Bone marrow (tissue), 2 donors: ENCODE results near the gene CCDC38.
"Not testable (repeated sequence)": the region's sequence is repeated elsewhere in the genome, so short reads cannot be mapped to it uniquely, and the experiment has no call there.

Experiments used
- DNase-seq, 2 donors: peaks; one replicate each; lab custom pipeline; 2025; lab: John Stamatoyannopoulos, UW

Gene CCDC38

DNA sequence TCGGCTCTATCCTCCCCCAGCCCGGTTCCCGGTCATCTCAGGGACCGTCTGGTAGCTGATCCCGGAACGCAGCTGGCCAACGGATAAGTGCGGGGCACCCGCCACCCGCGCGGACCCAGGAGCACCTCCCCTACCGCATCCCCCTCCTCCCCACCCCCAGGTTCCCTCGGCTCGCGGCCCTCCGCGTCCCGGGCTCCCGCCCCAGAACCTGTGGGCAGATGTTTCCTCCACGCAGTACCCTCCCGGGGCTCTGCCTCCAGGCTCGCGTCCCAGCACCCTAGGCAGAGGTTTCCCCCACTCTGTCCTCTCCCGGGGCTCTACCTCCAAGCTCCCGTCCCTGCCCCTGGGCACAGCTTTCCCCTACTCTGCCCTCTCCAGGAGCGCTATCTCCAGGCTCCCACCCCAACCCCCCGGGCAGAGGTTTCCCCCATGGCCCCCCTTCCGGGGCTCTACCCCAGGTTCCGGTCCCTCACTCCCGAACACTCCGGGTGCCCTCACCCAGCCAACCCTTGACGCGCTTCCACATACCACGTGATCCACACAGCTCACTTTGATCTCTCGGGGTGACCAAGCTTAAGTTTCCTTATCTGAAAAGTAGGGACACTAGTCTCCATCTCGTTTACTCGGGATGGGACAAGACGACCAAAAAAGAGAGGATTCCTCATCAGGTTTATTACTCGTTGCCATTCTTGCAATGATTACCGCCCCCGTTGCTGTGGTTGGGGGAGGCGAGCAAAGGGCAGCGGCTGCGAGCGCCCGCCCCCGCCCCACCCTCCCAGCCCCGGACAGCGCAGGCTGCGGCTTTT is at the start of gene CCDC38:
CCDC38 (minus strand) TSS at position 91 of the 806 bp plus-strand sequence. CDS start 6,105 bp downstream, outside the sequence.
- peak in 1 of 2 donors; percentile 75 for DNase-seq

DNA sequence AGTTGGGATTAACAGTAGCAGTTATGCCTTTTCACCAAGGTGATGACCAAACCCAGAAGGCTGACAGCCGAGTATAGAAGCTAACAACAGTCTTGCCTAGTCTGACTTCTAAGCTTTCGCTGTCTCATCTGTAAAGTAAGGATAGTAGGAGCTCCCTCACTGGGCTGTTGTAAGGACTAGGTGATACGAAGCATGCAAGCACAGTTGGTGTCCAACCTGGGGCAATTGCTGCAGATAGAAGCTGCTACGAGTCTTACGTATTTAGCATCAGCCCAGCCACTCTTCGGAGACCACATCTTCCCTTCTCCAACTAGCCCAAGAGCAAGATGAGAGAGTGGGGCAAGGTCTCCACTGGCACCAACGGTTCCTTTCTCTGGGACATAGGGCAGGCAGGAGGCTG is 47.7 kb upstream of the CCDC38 start:
- DNase-seq, result no peak

DNA sequence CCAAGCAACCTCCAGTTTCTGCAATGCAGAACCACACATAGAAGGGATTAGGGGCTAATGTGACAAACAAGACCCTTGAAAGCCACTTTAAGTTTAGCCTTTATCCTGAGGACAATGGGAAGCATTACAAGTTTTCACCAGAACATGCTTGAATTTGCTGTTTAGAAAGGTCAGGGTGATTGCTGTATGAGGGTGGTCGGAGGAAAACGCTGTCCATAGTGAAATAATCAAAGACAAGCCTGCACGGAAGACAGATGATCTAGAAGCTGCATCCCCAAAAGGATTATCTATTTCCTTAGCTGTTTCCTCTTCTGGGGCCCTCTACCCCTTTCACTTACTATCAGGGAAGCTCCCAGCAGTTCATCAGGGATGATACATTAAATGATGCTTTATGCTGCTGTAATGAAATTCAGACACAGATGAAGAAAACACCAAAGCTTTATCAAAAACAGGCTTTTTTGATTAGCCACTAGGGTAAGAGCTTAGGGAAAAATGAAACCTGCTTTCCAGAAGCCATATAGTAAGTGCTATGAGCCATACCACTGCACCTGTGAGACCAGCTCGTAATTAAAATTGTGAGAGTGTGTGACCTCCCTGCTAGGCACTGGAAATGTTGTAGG is 47.2 kb upstream of the CCDC38 start:
- DNase-seq, result no peak

DNA sequence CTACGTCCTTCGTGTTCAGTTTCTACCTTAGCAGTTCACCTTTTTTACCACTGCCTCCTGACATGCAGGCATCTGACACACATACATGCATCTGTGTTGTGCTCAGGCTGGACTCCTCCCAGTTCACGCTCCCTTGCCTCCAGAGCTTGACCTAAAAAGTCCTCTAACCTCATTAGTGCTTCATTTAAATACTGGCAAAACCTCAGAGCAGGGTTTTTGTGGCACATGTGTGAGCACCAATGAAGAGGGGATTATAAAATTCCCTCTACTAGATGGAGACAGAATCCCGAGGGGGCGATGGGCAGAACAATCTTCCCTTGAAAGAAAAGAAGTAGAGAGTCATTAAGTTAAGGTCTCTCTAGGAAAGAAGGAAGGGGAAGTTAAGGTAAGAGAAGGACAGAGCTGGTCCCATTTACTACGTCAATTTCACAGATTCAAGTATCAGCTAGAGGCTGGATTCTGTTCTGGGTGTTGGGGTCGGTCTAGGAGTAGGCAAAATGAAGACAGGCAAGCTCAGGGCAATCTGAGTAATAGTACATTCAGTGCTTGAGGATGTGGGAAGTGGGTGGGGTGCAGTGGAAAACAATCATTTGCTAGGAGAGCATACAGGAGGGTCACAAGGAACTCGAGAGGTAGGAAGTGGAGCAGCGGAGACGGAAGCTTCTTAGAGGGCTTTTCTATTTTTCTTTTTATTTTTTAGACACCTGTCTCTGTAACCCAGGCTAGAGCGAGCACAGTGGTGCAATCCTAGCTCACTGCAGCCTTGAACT is 46.3 kb upstream of the CCDC38 start:
- no peak for DNase-seq

DNA sequence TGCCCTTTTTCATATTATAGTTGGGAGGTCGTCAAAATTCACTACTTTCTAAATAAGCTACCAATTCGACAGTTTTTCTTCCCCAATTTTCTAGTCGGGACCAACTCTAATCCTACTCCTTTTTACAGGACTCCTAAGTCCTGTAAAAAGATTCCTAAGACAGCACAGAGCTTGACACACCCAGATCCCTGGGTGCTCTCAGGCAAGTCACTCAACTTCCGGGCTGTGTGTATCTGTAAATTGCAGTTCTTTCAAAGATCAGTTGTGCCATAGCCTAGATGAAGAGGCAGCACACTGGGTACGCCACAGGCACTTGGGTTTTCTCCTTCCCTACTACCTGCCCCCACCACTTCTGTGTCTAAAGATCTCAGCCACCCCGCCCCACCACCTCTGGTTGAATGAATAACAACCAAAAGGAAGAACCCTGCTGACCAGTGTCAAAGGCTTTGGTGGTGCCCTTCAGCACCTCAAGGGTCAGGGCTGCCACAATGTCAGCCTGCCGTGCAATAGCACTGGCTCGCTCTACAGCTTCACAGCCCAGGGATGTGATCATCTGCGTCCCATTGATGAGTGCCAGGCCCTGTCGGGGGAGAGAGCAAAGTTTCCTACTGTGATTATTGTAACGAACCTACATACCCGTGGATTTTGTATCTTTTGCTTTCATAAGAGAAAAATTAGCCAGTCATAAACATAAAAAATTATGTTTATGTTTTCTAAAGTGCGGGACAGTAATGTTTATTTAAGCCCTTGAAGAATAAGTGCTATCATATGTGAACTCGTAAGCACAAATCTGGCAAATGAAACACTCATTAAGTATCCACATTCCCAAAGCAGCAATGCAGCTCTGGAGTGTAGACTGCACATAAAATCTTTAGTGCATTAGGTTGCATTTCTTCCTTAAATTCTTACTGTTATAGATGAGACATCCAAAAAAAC is 44.5 kb upstream of the CCDC38 start:
- no peak for DNase-seq

DNA sequence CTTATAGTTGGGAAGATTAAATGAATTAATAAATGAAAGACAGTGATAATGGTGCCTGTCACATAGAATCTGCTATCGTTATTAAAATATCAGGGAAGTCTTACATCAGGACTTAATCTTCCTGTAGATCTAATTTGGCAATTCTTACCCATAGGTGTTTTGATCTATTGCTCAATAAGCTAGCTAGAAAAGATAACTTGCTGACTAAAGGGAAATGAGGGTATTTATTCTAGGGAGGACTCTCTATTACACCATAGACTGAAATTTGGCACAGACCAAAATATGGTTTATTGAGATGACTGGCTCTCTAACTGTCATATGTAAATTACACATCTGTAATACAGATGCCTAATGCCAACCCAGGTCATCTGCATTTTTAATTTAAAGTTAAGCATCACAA is 42.3 kb upstream of the CCDC38 start:
- no peak for DNase-seq

DNA sequence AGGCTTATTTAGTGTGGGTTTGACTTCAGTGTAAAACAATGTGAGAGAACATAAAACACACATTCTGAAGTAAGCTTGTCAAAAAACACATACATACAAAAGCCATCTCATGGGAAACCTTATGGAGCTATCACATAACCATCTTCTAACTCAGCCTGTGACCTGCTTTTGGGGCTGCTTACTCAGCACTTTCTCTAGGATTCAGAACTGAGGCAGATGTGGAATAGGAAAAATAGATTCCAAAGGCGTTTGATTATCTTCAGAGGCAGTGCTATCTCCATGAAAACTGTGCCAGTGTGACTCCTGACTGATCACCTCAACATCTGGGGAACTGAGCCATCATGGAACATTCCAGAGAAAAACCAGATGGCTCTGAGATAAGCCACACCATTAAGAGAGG is 40.2 kb upstream of the CCDC38 start:
- DNase-seq, result no peak

DNA sequence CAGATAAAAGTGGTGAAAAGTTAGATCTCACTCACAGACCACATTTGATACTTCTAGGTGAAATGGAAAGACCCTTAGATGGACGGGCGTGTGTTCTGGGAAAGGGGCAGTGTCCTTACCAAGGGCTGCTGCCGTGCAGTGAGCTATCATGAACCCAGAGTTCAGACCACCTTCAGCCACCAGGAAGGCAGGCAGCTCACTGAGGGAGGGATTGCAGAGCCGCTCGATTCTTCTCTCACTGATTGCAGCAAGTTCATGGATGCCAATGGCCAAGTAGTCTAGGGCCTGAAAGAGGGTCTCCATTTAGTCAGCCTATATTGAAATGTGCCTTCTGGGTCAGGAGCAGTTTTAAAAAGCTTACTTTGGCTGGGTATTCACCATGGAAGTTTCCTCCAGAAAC is 38.0 kb upstream of the CCDC38 start:
- no peak for DNase-seq

DNA sequence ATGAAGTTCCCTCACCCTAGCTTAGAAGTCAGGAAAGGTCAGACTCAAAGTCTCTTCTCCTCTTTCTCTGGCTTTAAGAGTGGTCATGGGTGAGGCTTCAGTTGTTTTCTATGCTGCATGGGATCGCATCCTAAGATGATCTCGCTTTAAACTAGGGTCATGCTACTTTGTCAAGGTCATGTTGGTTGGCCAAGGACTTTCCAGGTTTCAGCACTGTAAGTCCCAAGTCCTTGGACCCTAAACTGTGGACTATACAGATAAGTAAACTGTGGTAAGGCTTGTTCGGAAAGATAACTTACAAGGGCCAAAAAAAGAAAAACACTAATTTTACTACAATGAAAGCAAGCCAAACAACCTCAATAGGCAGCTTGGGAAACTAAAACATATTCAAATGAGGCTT is 36.4 kb upstream of the CCDC38 start:
- DNase-seq, result no peak

DNA sequence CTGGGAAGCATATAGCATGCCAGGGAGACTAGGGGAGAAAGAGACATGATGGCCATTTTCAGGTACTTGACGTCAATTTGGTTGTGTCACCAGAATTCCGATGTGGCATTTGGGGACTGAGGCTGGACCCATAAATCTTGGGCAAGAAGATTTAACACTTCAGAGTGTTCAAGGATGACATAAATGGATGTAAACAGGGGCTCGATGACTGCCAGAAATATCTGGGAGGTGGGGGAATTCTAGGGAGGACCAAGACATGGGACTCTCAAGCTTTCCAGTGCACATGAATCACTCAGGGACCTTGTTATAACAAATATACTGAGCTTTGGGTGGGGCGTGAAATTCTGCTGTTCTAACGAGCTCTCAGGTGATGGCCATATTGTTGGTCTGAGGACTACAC is 35.9 kb upstream of the CCDC38 start:
- no peak for DNase-seq

DNA sequence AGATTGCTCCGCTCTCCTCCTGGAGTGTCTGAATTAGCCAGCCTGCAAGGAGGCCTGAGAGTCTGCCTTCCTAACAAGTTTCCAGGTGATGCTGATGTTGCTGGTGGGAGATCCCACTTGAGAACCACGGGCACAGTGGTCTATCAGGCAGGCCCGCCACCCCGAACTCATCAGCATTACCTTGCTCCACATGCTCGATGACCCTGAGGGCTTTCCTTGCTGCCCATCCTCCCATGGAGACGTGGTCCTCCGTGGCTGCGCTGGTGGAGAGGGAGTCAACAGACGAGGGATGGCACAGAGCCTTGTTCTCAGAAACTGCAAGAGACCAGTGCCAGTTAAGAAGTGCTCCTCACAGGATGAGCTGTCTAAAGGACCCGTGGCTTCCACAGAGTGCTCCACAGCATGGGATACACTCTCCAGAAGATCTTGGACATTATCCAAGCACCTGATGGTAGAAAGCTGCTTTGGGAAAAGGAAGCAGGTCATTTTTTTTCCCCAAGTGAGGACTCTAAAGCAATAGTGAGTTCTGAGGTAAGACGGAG is 35.4 kb upstream of the CCDC38 start:
- DNase-seq, result no peak

DNA sequence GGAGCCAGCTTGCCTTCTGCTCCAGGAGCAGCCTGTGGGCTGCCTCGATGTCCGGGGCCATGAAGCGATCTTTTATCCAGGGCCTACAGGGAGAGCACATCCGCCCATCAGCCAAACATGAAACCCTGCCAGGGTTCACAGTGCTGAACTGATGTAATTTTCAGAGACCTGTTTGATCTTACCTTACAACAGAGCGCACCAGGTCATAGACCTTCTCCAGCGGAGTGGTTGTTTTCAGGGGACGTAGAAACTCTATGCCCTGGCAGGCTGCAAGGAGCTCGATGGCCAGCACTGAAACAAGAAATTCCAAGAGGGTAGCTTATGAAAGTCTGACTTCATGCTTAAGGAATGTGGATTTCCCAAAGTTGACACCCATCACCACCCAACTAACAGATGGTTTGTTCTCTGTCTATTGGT is 34.0 kb upstream of the CCDC38 start:
- no peak for DNase-seq

DNA sequence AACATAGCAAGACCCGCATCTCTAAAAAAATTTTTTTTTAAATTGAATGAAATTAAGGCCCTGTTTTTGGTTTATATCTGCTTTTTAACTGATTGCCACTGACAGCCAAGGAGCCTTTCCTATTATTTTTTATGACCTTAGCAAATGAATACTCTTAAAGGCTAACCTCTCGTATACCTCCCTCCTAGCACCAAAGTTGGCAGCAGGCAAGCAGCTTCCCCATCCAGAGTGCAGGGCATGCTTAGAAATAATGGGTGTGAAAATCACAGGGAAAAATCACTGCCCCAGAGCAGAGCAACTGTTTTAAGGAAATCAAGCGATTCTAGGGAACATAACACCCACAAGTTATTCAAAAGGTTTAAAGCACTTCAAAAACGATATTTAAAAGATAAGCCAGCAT is 33.1 kb upstream of the CCDC38 start:
- DNase-seq, result no peak

DNA sequence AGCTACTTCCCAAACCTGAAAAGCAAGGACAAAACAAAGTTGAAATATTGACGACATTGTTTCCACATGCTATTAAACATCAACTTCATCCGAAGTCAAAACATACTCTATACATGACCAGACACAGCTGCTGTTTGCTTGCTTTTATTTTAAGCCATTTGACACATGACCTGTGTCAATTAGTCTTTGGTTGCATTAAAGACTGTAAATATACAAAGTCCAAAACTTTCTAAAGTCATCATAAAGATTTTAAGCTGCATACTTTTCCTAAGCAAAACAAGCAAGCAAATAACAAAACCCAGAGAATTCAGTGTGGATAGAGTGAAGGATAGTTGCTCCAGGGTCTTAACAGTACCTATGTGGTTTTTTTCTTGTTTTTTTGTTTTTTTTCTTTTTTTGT is 31.9 kb upstream of the CCDC38 start:
- DNase-seq, result no peak

DNA sequence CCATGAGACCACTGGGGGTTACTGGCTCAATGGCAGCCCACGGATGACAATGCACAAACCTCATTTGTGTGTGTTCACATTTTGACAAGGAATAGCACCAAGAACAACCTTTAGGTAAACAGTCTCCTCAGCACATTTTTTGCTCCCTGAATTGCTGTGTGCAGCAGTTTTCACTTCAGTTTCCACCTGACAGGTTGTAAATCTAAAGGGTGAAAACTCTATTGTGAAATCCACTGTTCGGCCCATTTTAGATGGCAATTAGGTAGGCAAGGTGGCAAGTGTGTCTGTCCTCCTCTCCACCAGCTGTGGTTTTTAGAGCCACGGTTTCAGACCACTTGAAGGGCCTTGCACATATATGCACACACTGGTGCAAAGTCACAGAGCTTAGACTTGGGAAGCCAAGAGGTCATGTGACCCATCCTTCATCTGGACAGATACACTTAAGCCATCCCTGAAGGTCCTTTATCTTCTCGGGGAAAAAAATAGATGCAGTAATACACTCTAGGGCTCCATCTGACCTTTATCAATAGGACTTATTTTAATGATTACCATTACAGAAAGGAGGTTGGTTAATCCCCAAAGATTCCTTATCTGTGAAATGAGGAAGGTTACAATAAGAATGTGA is 30.5 kb upstream of the CCDC38 start:
- DNase-seq, result no peak

DNA sequence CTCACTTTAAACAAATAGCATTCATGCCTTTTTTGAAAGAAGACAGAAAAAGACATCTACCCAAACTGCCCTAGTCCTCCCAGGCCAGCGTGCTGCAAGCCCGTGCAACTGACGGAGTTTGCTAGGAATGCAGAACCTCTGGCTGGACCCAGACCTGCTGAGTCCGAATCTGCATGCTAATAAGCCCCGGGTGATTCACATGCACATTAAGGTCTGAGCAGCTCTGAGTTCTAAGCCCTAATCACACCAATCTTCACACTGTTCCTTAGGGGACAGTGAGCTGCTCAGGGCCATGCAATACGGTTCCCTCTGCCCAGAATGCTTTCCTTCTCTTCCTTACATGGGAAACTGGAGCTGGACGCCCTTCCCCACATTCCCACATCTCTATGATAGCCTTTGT is 28.5 kb upstream of the CCDC38 start:
- no peak for DNase-seq

DNA sequence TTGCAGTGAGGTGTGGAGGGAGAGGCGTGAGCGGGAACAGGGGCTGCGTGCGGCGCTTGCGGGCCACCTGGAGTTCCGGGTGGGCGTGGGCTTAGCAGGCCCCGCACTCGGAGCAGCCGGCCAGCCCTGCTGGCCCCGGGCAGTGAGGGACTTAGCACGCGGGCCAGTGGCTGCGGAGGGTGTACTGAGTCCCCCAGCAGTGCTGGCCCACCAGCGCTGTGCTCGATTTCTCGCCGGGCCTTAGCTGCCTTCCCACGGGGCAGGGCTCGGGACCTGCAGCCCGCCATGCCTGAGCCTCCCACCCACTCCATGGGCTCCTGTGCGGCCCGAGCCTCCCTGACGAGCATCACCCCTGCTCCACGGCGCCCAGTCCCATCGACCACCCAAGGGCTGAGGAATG is 26.7 kb upstream of the CCDC38 start:
- not testable (repeated sequence) for DNase-seq

DNA sequence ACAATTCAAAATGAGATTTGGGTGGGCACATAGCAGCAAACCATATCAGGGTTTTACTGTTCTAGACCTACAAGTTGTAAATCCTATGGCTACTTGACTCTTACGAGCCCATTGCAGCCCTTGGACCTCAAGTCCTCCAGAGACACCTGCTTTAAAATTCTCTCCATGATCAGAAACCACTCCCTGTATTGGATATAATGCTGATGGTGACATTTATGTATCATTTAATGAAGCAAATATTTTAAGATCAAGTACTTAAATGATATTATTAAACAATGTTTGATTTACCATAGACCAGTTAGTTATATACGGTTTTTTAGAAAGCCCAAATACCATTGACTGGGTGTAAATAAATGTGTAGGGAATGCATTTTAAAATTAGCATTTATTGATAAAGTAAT is 24.9 kb upstream of the CCDC38 start:
- no peak for DNase-seq

DNA sequence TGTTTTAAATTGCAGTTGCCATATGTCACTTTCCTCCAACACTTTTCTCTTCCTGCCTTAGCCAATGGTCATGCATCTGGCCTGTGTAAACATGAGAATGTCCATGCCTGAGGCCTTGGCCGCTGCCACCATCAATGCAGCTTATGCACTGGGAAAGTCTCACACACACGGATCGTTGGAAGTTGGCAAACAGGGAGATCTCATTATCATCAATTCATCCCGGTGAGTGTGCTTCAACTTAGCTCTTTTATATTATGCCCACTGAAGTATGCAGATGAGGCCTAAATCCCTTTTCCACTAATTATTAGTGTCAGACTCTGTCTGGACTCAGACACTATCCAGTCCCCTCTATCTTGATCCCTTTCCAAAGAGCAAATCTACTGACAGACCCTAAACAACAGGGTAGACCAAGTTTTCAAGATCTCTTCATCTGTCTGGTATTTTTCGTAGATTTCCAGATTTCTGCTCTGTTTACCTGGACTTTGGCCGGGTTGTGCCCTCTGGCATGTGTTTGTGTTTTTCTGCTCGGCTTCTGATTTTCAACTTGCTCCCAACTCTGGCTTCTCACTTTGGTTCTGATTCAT is 24.0 kb upstream of the CCDC38 start:
- no peak for DNase-seq

DNA sequence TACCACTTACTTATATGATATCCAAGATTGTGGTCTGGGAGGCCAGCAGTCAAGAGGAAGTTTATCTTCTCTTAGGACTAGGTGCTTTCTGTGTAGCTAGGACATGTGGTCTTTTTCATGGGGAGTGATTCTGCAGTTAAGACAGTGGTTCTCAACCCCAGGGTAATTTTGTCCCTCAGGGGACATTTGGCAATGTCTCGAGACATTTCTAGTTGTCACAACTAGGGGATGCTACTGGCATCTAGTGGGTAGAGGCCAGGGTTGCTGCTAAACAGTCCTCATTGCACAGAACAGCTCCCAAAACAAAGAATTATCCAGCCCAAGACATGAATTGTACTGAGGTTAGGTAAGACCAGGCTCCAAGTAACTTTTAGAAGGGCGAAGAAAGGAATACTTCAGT is 20.7 kb upstream of the CCDC38 start:
- no peak for DNase-seq

DNA sequence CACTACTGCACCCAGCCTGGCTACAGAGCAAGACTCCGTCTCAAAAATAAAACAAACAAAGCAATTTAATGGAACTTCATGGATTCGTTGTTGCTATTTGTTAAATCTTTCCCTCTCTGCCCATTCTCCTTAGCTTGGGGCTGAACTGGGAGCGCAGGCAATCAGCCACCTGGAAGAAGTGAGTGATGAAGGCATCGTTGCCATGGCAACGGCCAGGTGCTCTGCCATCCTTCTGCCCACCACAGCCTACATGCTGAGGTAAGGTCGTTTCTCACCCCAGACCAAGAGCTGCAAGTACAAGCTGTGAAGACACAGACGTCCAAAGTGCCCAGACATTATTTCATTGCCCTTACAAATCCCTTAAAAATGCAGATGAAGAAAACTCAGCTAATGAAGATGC is 19.8 kb upstream of the CCDC38 start:
- DNase-seq, result no peak
